ENCODE results near the gene CDC20.

DNA sequence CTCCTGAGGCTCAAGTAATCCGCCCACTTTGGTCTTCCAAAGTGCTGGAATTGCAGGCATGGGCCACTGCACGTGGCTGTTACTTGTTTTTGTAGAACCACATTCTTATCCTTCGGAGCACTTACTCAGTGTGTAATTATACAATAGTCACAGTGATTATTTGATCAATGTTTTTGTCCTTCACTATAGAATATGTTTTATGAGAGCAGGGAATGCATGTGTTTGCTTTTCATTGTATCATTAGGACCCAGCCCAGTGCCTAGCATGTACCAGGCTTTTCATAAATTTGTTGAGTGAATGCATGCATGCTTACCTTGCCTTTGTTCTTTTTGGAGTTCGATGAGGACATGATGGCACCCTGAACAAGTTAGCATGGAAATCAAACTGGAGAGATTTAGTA lies 36.7 kb downstream of the CDC20 start:
- TF ChIP-seq POLR2A (IDR thresholded peaks at IDR 0.05) = no peak
- TF ChIP-seq, protein P1, sequence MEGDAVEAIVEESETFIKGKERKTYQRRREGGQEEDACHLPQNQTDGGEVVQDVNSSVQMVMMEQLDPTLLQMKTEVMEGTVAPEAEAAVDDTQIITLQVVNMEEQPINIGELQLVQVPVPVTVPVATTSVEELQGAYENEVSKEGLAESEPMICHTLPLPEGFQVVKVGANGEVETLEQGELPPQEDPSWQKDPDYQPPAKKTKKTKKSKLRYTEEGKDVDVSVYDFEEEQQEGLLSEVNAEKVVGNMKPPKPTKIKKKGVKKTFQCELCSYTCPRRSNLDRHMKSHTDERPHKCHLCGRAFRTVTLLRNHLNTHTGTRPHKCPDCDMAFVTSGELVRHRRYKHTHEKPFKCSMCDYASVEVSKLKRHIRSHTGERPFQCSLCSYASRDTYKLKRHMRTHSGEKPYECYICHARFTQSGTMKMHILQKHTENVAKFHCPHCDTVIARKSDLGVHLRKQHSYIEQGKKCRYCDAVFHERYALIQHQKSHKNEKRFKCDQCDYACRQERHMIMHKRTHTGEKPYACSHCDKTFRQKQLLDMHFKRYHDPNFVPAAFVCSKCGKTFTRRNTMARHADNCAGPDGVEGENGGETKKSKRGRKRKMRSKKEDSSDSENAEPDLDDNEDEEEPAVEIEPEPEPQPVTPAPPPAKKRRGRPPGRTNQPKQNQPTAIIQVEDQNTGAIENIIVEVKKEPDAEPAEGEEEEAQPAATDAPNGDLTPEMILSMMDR (IDR thresholded peaks at IDR 0.05) = no peak

Measured in prostate gland (tissue), 2 donors.